Upper lobe of left lung (tissue), 4 donors: Measurements from ENCODE around the gene ASTN2.

Experiments used
- POLR2A ChIP-seq, 4 donors: fragments of 450-650 bp; IDR thresholded peaks; one replicate each; pipeline ENCODE4 v1.5.1; 2016 to 2017; ENCODE audit warnings: antibody characterized with exemption in 4 of 4, mild to moderate bottlenecking in 2 of 4
- TF ChIP-seq, protein P1 (sequence below), 6 experiments: fragments of 450-650 bp in 4 of 6; fragments of 200-600 bp in 2 of 6; sonication (generic) in 2 of 6; IDR thresholded peaks; one replicate each; pipeline ENCODE4 v1.5.1; 2016 to 2019; ENCODE audit warnings: antibody characterized with exemption in 6 of 6

DNA sequence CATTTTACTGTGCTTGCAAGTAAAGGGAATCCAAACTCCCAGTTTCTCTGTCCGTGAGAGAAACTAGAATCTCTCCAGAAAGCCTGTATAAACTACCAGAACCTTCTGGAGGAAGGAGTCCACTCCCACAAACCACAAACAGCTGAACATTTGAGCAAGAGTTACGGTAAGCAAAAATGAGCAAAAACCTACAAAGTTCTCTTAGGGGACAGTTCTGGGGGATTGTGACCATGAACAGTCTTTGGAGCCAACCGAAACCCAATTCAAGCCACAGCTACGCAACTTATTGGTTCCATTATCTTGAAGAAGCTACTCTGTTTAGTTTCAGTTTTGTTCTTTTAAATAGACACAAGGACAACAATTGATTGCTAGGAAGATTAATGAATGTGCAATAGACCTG lies 330.6 kb downstream of the ASTN2 start:
- TF ChIP-seq POLR2A (IDR thresholded peaks at IDR 0.05) = no peak
- TF ChIP-seq, protein P1, sequence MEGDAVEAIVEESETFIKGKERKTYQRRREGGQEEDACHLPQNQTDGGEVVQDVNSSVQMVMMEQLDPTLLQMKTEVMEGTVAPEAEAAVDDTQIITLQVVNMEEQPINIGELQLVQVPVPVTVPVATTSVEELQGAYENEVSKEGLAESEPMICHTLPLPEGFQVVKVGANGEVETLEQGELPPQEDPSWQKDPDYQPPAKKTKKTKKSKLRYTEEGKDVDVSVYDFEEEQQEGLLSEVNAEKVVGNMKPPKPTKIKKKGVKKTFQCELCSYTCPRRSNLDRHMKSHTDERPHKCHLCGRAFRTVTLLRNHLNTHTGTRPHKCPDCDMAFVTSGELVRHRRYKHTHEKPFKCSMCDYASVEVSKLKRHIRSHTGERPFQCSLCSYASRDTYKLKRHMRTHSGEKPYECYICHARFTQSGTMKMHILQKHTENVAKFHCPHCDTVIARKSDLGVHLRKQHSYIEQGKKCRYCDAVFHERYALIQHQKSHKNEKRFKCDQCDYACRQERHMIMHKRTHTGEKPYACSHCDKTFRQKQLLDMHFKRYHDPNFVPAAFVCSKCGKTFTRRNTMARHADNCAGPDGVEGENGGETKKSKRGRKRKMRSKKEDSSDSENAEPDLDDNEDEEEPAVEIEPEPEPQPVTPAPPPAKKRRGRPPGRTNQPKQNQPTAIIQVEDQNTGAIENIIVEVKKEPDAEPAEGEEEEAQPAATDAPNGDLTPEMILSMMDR (IDR thresholded peaks at IDR 0.05) = no peak
